MCF 10A (cell line): ENCODE data around the gene HTR3D. TPM values are rescaled to one million over a fixed set of nuclear protein-coding genes. Genes with fewer than 3 reads are reported as not detected.

Source experiments
- Bru-seq: library from RNA; stranded (reverse); fragments of 400-500 nt; gene quantifications from one replicate; lab custom pipeline; 2021; lab: Mats Ljungman, UMichigan
- BruChase-seq, 2 experiments: library from RNA; stranded (reverse); fragments of 400-500 nt; gene quantifications; one replicate each; lab custom pipeline; 2021; lab: Mats Ljungman, UMichigan
- BruUV-seq: library from RNA; stranded (reverse); fragments of 400-500 nt; replicated peaks from 2 replicates; lab custom pipeline; 2021; lab: Mats Ljungman, UMichigan
- CTCF ChIA-PET: fragments of 300-600 bp; sonication (Branson Sonifier 250); formaldehyde crosslinking; extraction: SDS; loops from one replicate; lab custom pipeline; 2021; ENCODE audit warnings: antibody characterized with exemption, inconsistent platforms; lab: Yijun Ruan, JAX
- POLR2A ChIA-PET: fragments of 300-600, 350-650 bp; sonication (Branson Sonifier 250); formaldehyde crosslinking; extraction: SDS; loops from one replicate; lab custom pipeline; 2020; ENCODE audit warnings: antibody characterized with exemption, inconsistent platforms; lab: Yijun Ruan, JAX
- DNase-seq: peaks from one replicate; pipeline ENCODE4 v3.0.0-alpha.2; 2018; ENCODE audit not compliant: unreplicated experiment
- H3K27ac Mint-ChIP-seq: one replicate; pipeline ENCODE4 v1.8.0; 2022; ENCODE audit warnings: mild to moderate bottlenecking, low read depth, mixed read lengths; ENCODE audit not compliant: unreplicated experiment
- H3K27me3 Mint-ChIP-seq: one replicate; pipeline ENCODE4 v1.8.0; 2022; ENCODE audit warnings: mixed read lengths; ENCODE audit not compliant: insufficient read depth, unreplicated experiment
- H3K36me3 Mint-ChIP-seq: one replicate; pipeline ENCODE4 v1.8.0; 2022; ENCODE audit warnings: mild to moderate bottlenecking, moderate library complexity, mixed read lengths; ENCODE audit not compliant: insufficient read depth, unreplicated experiment
- H3K4me1 Mint-ChIP-seq: one replicate; pipeline ENCODE4 v1.8.0; 2022; ENCODE audit warnings: mixed read lengths; ENCODE audit not compliant: insufficient read depth, unreplicated experiment
- H3K4me3 Mint-ChIP-seq: one replicate; pipeline ENCODE4 v1.8.0; 2022; ENCODE audit warnings: mild to moderate bottlenecking, moderate library complexity, mixed read lengths; ENCODE audit not compliant: unreplicated experiment
- H3K9me3 Mint-ChIP-seq: one replicate; pipeline ENCODE4 v1.8.0; 2022; ENCODE audit warnings: mixed read lengths; ENCODE audit not compliant: unreplicated experiment
- intact Hi-C: fragments of 100-400 bp; cut with micrococcal nuclease; formaldehyde crosslinking; loops from 2 replicates; pipeline ENCODE4 v1.14.1; 2022
- long read RNA-seq: library from polyadenylated mRNA; stranded (forward); transcript quantifications from one replicate; pipeline ENCODE4 v2.0.0, GENCODE V29; 2022
- total RNA-seq: library from RNA; stranded (reverse); gene quantifications from 2 replicates; pipeline ENCODE4 v1.2.3, GENCODE V29; 2022
- TF ChIP-seq, protein P1 (sequence below): fragments of 200-600 bp; IDR thresholded peaks from one replicate; pipeline ENCODE4 v1.8.0; 2022; ENCODE audit warnings: antibody characterized with exemption, mild to moderate bottlenecking; ENCODE audit not compliant: unreplicated experiment

Gene HTR3D, protein sequence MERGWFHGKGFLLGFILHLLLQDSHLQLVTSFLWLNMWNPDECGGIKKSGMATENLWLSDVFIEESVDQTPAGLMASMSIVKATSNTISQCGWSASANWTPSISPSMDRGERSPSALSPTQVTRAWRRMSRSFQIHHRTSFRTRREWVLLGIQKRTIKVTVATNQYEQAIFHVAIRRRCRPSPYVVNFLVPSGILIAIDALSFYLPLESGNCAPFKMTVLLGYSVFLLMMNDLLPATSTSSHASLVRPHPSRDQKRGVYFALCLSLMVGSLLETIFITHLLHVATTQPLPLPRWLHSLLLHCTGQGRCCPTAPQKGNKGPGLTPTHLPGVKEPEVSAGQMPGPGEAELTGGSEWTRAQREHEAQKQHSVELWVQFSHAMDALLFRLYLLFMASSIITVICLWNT
- total RNA-seq (not detected in 2 replicates), Bru-seq, nascent RNA (not detected), BruChase-seq, experiment 1, labeled RNA remaining after a 6-hour chase (not detected), BruChase-seq, experiment 2, labeled RNA remaining after a 2-hour chase (not detected)
- long read RNA-seq, result 0 reads

DNA sequence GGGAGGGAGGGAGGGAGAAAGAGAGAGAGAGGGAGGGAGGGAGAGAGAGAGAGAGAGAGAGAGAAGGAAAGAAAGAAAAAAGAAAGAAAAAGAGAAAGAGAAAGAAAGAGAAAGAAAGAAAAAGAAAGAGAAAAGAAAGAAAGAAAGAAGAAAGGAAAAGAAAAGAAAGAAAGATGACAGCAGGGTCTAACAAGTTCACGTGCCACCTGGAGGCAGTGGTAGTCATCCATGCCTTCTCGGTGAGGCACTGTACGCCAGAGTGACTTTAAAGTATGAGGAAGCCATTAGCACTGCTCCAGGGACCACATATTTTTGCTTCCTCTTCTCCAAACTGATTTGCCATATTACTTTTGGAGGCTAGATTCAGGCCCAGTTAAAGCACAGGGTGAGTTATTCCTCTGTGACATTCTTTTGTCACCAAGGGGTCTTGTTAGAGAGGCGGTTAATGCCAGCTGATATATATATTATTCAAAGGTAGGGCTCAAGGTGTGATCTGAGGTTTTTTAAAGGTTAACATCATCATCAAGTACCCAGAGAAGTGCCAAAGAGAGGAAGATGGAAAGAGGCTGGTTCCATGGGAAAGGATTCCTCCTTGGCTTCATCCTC lies at the start of gene HTR3D:
TSS of gene HTR3D (plus strand) at position 556 of the 606 bp plus-strand sequence. CDS start at position 556, 0 bp downstream.
- intact Hi-C loops, result loop anchor here (10.0 kb wide), 1 partner anchor 104 kb away; the partner anchor contains the start of gene EIF2B5
- TF ChIP-seq, protein P1, sequence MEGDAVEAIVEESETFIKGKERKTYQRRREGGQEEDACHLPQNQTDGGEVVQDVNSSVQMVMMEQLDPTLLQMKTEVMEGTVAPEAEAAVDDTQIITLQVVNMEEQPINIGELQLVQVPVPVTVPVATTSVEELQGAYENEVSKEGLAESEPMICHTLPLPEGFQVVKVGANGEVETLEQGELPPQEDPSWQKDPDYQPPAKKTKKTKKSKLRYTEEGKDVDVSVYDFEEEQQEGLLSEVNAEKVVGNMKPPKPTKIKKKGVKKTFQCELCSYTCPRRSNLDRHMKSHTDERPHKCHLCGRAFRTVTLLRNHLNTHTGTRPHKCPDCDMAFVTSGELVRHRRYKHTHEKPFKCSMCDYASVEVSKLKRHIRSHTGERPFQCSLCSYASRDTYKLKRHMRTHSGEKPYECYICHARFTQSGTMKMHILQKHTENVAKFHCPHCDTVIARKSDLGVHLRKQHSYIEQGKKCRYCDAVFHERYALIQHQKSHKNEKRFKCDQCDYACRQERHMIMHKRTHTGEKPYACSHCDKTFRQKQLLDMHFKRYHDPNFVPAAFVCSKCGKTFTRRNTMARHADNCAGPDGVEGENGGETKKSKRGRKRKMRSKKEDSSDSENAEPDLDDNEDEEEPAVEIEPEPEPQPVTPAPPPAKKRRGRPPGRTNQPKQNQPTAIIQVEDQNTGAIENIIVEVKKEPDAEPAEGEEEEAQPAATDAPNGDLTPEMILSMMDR, result no peak
- Mint-ChIP-seq H3K27me3 (peaks cover 34% of the 10 kb centered on the region), H3K36me3 (no peaks in the 10 kb centered on the region), H3K4me1 (no peaks in the 10 kb centered on the region), H3K4me3 (no peak within 1 kb of the TSS), H3K27ac (no peak within 1 kb of the TSS), H3K9me3 (no peaks in the 10 kb centered on the region)
- POLR2A ChIA-PET, result no interaction called here
- no TSS peak for BruUV-seq
- DNase-seq, result no peak
- CTCF ChIA-PET, result no interaction called here

DNA sequence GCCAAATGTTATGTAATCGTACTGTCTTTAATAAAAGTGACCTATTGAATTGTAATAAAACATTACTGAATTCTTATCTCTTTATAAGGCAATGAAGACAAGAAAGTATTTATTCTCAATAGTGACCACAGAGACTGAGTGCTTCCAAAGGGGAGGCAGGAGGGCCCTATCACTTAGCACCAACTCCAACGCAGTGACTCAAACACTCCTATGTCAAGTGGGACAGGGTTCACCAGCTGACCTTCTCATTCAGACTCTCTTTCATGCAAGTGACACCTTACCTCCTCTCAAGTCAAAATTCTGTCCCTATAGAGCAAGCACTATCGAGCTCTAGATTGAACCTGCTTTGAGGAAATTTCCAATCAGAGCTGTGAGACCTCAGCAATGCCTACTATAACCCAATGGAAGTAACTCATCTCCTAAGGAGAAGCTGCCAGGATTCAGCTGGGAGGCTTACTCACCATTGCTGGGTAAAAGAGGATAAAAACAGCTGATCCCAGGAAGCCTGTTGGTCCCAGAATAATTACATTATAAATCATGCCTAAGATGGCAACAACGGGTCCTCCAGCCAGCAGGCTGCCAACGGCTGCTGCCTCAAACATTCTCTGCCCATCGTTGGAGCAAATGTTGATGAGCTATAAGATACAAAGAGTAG lies 49.4 kb upstream of the HTR3D start:
- H3K4me1 Mint-ChIP-seq, result no peaks in the 10 kb centered on the region
- no peak for DNase-seq
- no peaks in the 10 kb centered on the region for H3K9me3 Mint-ChIP-seq
- ChIA-PET POLR2A (interaction anchor here (0.6 kb wide), 1 partner anchor 265 kb away, joined by 3 read pairs; no protein-coding TSS in a partner anchor), CTCF (interaction anchor here (0.6 to 1.3 kb wide), 3 partner anchors 31 to 48 kb away, joined by 3 to 4 read pairs (median 3); partner anchors contain the start of gene ABCC5)
- no TSS peak for BruUV-seq
- TF ChIP-seq, protein P1, result no peak
- H3K27me3 Mint-ChIP-seq, result no peaks in the 10 kb centered on the region
- peaks cover 56% of the 10 kb centered on the region for H3K36me3 Mint-ChIP-seq
- no peak overlapping the region for H3K4me3 Mint-ChIP-seq
- intact Hi-C loops, result no loop called here
- no peak overlapping the region for H3K27ac Mint-ChIP-seq

DNA sequence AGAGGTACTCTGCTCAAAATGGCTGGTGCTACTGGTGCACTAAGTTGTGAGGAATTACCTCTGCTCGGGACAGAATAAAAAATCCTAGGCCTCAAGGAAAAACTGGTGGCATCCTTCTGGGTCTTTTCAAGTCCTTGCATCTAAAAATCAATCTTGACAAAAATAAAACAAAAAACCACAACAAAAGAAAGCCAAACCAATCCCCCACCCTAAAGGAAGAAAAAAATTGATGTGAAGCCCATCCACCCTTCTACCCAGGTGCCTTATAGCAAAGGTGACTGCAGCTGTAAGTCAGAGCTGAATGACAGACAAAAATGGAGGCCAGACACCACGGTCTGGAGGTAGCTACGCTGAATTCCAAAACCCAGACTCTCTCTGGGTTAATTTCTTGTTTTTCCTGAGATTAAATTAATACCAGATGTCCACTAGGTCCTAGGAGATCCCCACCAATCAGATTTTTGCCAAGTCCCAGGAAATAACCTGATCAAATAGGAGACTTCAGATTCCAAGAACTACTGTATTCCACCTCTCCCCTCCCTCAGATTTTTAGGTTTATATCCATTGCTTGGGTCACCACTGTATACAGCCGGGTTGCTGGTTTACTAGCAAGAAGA lies 47.3 kb upstream of the HTR3D start:
- peaks cover 51% of the 10 kb centered on the region for H3K36me3 Mint-ChIP-seq
- no peaks in the 10 kb centered on the region for H3K4me1 Mint-ChIP-seq
- H3K27me3 Mint-ChIP-seq, result no peaks in the 10 kb centered on the region
- TF ChIP-seq, protein P1, result no peak
- H3K27ac Mint-ChIP-seq, result no peak overlapping the region
- H3K9me3 Mint-ChIP-seq, result no peaks in the 10 kb centered on the region
- H3K4me3 Mint-ChIP-seq, result no peak overlapping the region
- DNase-seq, result no peak
- no TSS peak for BruUV-seq
- ChIA-PET POLR2A (no interaction called here), CTCF (no interaction called here)
- intact Hi-C loops, result no loop called here
